Activated naive CD4-positive, alpha-beta T cell treated with Interleukin-2 at 50 U/mL for 16 hours (primary cell): Measurements from ENCODE around the gene MT1HL1.

ENCODE experiments used
- DNase-seq: peaks from one replicate; pipeline ENCODE4 v3.0.0-alpha.2; 2020

Gene MT1HL1

DNA sequence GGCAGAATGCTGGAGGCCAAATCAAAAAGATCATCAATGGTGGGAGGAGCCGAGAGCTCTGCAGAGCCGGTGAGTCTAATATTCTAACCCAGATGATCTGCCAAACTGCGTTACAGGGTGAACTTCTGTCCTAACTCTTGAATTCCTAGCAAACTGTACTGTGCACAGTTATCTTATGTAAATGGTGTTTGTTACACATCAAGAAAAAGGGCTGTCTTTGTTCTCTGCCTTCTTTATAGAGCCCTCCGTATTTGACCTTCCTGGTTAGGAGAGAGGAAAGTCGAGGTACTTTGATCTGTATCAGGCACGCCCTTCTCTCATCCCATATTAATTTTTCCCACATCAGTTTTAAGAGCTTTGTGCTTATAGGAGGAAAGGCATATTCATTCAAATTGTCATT is 37.6 kb downstream of the MT1HL1 start:
- DNase-seq = no peak

GRCh38 chr1:236963920-236964319 is 40.3 kb downstream of the MT1HL1 start:
- no peak for DNase-seq

GRCh38 chr1:236959112-236959511 is 45.1 kb downstream of the MT1HL1 start:
- DNase-seq = no peak

DNA sequence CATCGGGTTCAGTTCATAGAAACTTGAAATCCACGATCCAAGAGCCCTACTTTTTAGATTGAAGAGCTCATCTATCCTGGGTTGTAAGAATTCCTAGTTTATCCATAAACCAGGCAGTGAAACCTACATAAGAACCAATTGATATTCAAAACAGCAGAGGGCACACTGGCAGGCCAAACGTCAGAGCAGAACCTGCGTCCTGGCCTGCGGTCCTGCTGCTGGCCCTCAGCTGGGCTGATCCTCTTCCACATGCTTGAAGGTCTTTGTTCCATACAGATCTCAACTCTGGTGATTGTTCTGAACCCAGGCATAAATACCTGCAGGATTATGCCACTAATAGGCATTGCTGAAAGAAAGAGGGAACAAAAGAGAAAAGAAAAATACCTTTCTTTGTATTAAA is 47.0 kb downstream of the MT1HL1 start:
- no peak for DNase-seq
